ENCODE data around the gene CARNS1.

DNA sequence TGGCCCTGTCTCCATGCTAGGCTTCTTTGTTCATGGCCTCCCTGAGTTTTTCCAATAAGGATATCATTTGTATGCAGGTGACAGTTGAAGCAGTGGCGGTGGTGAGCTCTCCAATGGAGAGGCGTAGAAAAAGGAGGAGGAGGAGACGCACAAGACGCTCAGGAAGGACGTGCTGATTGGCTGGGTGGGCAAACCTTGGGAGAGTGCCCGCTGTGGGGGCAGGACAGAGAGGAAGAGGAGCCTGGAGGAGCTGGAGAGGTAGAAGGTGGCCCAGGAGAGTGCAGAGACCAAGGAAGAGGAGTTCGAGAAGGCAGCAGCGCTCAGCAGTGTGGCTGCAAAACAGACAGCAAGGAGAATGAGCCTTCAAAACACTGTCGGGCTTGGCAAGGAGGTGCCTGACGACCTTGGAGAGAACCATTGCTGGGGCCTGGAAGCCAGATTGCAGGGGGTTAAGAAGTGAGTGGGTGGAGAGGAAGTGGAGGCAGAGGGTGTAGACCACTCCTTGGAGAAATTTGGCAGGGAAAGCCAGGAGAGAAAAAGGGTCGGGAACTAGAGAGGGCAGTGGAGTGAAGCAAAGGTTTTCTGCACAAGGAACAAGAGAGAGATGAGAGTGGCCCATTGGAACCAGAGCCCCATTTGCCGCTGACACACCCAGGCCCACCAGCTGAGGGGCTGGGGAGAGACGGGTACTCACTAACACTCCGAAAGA lies 49.6 kb upstream of the CARNS1 start:
- TF ChIP-seq ZNF407 (CRISPR knock-in tag; IDR thresholded peaks at IDR 0.05; ENCODE audit: not compliant biosample characterization) (no peak), ATRX (CRISPR knock-in tag; IDR thresholded peaks at IDR 0.05; ENCODE audit: borderline replicate concordance) (no peak)
- TF ChIP-seq, protein P1, sequence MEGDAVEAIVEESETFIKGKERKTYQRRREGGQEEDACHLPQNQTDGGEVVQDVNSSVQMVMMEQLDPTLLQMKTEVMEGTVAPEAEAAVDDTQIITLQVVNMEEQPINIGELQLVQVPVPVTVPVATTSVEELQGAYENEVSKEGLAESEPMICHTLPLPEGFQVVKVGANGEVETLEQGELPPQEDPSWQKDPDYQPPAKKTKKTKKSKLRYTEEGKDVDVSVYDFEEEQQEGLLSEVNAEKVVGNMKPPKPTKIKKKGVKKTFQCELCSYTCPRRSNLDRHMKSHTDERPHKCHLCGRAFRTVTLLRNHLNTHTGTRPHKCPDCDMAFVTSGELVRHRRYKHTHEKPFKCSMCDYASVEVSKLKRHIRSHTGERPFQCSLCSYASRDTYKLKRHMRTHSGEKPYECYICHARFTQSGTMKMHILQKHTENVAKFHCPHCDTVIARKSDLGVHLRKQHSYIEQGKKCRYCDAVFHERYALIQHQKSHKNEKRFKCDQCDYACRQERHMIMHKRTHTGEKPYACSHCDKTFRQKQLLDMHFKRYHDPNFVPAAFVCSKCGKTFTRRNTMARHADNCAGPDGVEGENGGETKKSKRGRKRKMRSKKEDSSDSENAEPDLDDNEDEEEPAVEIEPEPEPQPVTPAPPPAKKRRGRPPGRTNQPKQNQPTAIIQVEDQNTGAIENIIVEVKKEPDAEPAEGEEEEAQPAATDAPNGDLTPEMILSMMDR (CRISPR knock-in tag; IDR thresholded peaks at IDR 0.05), result no peak
